Tibial nerve (tissue), 4 donors: Measurements from ENCODE around the gene PCDH9. TPM values are rescaled to one million over a fixed set of nuclear protein-coding genes. Genes with fewer than 3 reads are reported as not detected.

ENCODE experiments used
- DNase-seq, 2 donors: peaks; one replicate each; pipeline ENCODE4 v3.0.0-alpha.2; 2019; ENCODE audit warnings: low spot score in 2 of 2
- H3K27ac ChIP-seq, 4 donors: fragments of 200-600 bp; sonication (generic) in 3 of 4; one replicate each; pipeline ENCODE4 v1.5.1; 2017 to 2019; ENCODE audit warnings: mild to moderate bottlenecking in 1 of 4
- H3K27me3 ChIP-seq, 2 donors: fragments of 200-600 bp; sonication (generic) in 1 of 2; one replicate each; pipeline versions ENCODE4 v1.5.1 to v1.6.0; 2017 to 2019
- H3K36me3 ChIP-seq, 3 donors: fragments of 200-600 bp; sonication (generic); one replicate each; pipeline ENCODE4 v1.5.1; 2018 to 2019
- H3K4me1 ChIP-seq, 4 donors: fragments of 200-600 bp; sonication (generic) in 3 of 4; one replicate each; pipeline ENCODE4 v1.5.1; 2017 to 2019
- H3K4me3 ChIP-seq, 4 donors: fragments of 200-600 bp; sonication (generic) in 3 of 4; one replicate each; pipeline ENCODE4 v1.5.1; 2017 to 2019; ENCODE audit warnings: mild to moderate bottlenecking in 1 of 4, moderate library complexity in 1 of 4
- H3K9me3 ChIP-seq, 4 donors: fragments of 200-600 bp; sonication (generic) in 3 of 4; one replicate each; pipeline ENCODE4 v1.5.1; 2017 to 2019
- CTCF ChIP-seq, 5 experiments: fragments of 200-600 bp in 3 of 5; fragments of 450-650 bp in 2 of 5; sonication (generic) in 3 of 5; IDR thresholded peaks; one replicate each; pipeline ENCODE4 v1.5.1; 2016 to 2019; ENCODE audit warnings: antibody characterized with exemption in 5 of 5, mild to moderate bottlenecking in 3 of 5, moderate library complexity in 2 of 5
- EP300 ChIP-seq, 2 donors: sonication (generic); formaldehyde crosslinking; IDR thresholded peaks; one replicate each; pipeline ENCODE4 v1.6.1; 2017; ENCODE audit warnings: antibody characterized with exemption in 2 of 2, mild to moderate bottlenecking in 1 of 2
- POLR2A ChIP-seq, 2 donors: fragments of 450-650 bp; IDR thresholded peaks; one replicate each; pipeline ENCODE4 v1.6.1; 2017; ENCODE audit warnings: antibody characterized with exemption in 2 of 2, mild to moderate bottlenecking in 2 of 2, moderate library complexity in 2 of 2
- WGBS, 2 donors: methylation state at CpG; one replicate each; pipeline ENCODE4 v1.1.5; 2018; 5-methylcytosine and 5-hydroxymethylcytosine counted together
- total RNA-seq, 4 donors: library from RNA; depleted of rRNA; stranded (reverse); fragments of >200 nt; gene quantifications; one replicate each; pipeline ENCODE4 v1.1.0, GENCODE V29; 2016

The PCDH9 gene
- total RNA-seq, 4 donors from 2014 or later = 11.8 to 28.6 (median 14.4) TPM

GRCh38 chr13:67193979-67194378 is 36.2 kb downstream of the PCDH9 start:
- H3K27ac ChIP-seq = no peak overlapping the region
- H3K27me3 ChIP-seq = no peaks in the 10 kb centered on the region
- no peaks in the 10 kb centered on the region for H3K4me1 ChIP-seq
- DNase-seq = no peak
- no peaks in the 10 kb centered on the region for H3K9me3 ChIP-seq
- TF ChIP-seq POLR2A (IDR thresholded peaks at IDR 0.05) (no peak), EP300 (IDR thresholded peaks at IDR 0.05) (no peak), CTCF (IDR thresholded peaks at IDR 0.05) (no peak)
- no peak overlapping the region for H3K4me3 ChIP-seq
- H3K36me3 ChIP-seq = no peaks in the 10 kb centered on the region

GRCh38 chr13:67192751-67193150 is 37.4 kb downstream of the PCDH9 start:
- H3K36me3 ChIP-seq = no peaks in the 10 kb centered on the region
- no peak overlapping the region for H3K27ac ChIP-seq
- TF ChIP-seq CTCF (IDR thresholded peaks at IDR 0.05) (no peak), POLR2A (IDR thresholded peaks at IDR 0.05) (no peak), EP300 (IDR thresholded peaks at IDR 0.05) (no peak)
- H3K9me3 ChIP-seq = no peaks in the 10 kb centered on the region
- DNase-seq = no peak
- WGBS, 2 donors = 89 to 94% methylated on average over 4 of the region's 4 CpGs
- H3K27me3 ChIP-seq = no peaks in the 10 kb centered on the region
- no peaks in the 10 kb centered on the region for H3K4me1 ChIP-seq
- no peak overlapping the region for H3K4me3 ChIP-seq

- no peaks in the 10 kb centered on the region for H3K9me3 ChIP-seq
- H3K4me1 ChIP-seq = no peaks in the 10 kb centered on the region
- TF ChIP-seq EP300 (IDR thresholded peaks at IDR 0.05) (no peak), POLR2A (IDR thresholded peaks at IDR 0.05) (no peak), CTCF (IDR thresholded peaks at IDR 0.05) (no peak)
- 56% methylated on average over 6 of the region's 6 CpGs for WGBS, 2 donors
- no peak overlapping the region for H3K4me3 ChIP-seq
- H3K27ac ChIP-seq = no peak overlapping the region
- H3K36me3 ChIP-seq = no peaks in the 10 kb centered on the region
- no peak for DNase-seq
- H3K27me3 ChIP-seq = no peaks in the 10 kb centered on the region
Measured at GRCh38 chr13:67186995-67187569, 43.1 kb downstream of the PCDH9 start.

- Histone ChIP-seq H3K9me3 (no peaks in the 10 kb centered on the region), H3K4me3 (no peak overlapping the region), H3K27me3 (no peaks in the 10 kb centered on the region), H3K4me1 (no peaks in the 10 kb centered on the region), H3K27ac (no peak overlapping the region), H3K36me3 (no peaks in the 10 kb centered on the region)
- 94 to 95% methylated on average over 7 of the region's 7 CpGs for WGBS, 2 donors
- DNase-seq = no peak
- no peak for TF ChIP-seq CTCF (IDR thresholded peaks at IDR 0.05)
- TF ChIP-seq POLR2A (IDR thresholded peaks at IDR 0.05) = no peak
- no peak for TF ChIP-seq EP300 (IDR thresholded peaks at IDR 0.05)
Measured at GRCh38 chr13:67184247-67184646, 45.9 kb downstream of the PCDH9 start.

- Histone ChIP-seq H3K9me3 (no peaks in the 10 kb centered on the region), H3K36me3 (no peaks in the 10 kb centered on the region), H3K4me3 (no peak overlapping the region), H3K27ac (no peak overlapping the region), H3K27me3 (no peaks in the 10 kb centered on the region), H3K4me1 (no peaks in the 10 kb centered on the region)
- TF ChIP-seq CTCF (IDR thresholded peaks at IDR 0.05) (no peak), POLR2A (IDR thresholded peaks at IDR 0.05) (no peak), EP300 (IDR thresholded peaks at IDR 0.05) (no peak)
- DNase-seq = no peak
- WGBS, 2 donors = 75 to 78% methylated on average over 1 of the region's 1 CpG
Measured at GRCh38 chr13:67183151-67183550, 47.0 kb downstream of the PCDH9 start.
